Tibial nerve (tissue), 4 donors: Measurements from ENCODE around the gene FOXF2.

Experiments
- CTCF ChIP-seq, 5 experiments: fragments of 200-600 bp in 3 of 5; fragments of 450-650 bp in 2 of 5; sonication (generic) in 3 of 5; IDR thresholded peaks; one replicate each; pipeline ENCODE4 v1.5.1; 2016 to 2019; ENCODE audit warnings: antibody characterized with exemption in 5 of 5, mild to moderate bottlenecking in 3 of 5, moderate library complexity in 2 of 5
- EP300 ChIP-seq, 2 donors: sonication (generic); formaldehyde crosslinking; IDR thresholded peaks; one replicate each; pipeline ENCODE4 v1.6.1; 2017; ENCODE audit warnings: antibody characterized with exemption in 2 of 2, mild to moderate bottlenecking in 1 of 2
- POLR2A ChIP-seq, 2 donors: fragments of 450-650 bp; IDR thresholded peaks; one replicate each; pipeline ENCODE4 v1.6.1; 2017; ENCODE audit warnings: antibody characterized with exemption in 2 of 2, mild to moderate bottlenecking in 2 of 2, moderate library complexity in 2 of 2

DNA sequence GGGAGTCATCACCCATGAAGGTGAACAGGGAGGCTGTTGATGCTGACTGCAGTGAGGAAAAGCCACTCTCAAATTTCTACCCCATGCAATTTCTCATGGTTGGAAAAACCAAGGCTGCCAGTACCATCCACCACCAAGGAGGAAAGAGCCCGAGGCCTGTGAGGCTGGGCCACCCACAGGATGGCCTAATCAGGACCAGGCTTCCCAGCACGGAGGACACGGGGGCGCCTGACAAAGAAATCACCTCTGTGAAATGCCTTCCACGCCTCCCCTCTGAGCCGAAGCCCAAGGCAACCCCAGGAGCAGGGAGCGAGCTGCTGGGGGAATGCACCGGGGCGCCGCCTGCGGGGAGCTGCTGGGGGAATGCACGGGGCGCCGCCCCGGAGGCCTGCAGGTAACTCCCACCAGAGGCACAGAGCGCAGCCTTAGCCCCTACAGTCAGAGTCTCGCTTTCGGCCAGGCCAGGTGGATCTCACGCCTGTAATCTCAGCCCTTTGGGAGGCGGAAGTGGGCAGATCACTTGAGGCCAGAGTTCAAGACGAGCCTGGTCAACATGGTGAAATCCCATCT is 26.9 kb downstream of the FOXF2 start:
- TF ChIP-seq POLR2A (IDR thresholded peaks at IDR 0.05) (no peak), CTCF (IDR thresholded peaks at IDR 0.05) (no peak), EP300 (IDR thresholded peaks at IDR 0.05) (no peak)
